HG03095 (cell line): ENCODE data around the gene DDC.

Experiments used
- ATAC-seq: cut with Tn5 transposase; IDR thresholded peaks from one replicate; pipeline ENCODE4 v1.9.1; 2021; ENCODE audit warnings: moderate library complexity; ENCODE audit not compliant: unreplicated experiment

The DDC gene

DNA sequence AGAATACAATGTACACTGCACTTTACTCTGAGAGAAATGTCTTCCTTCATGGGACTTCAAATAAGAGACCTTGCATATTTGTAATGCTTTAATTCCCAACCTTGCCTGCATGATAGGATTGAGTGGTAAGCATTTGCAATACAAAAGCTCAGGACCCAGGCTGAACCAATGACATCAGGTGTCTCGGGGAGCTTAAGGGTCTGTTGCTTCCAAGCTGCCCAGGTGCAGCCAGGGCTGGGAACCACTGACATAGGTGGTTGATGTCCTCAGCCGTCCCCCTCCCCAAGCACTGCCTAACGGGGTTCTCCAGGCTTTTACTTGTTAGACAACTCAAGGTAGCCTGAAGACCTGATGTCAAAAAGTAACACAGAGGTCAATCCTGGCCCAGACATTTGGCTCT, 144.2 kb downstream of the DDC start:
- no peak for ATAC-seq

- ATAC-seq, result no peak
Measured at GRCh38 chr7:50418526-50419290, 146.5 kb downstream of the DDC start.

DNA sequence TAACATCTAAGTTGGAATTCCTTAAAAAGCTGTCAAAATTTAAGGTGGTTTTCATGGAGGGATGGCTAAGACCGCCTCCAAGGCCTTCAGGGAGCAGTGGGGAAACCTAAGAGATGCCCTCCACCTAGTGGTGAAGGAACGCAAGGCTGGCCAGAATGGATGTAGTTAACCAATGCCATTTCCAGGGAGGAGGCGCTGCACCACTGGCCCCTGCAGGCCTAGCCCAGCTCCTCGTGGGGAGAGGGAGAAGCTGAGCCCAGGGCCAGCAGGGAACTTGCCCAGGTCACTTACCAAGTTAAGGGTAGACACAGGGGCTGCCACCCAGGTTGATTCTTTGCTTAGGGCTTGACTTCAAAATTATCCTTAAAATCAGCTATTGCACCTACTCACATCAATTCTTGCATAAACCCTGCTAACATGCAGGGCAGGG, 147.1 kb downstream of the DDC start:
- peak; percentile 82 for ATAC-seq

GRCh38 chr7:50416527-50417182, 148.6 kb downstream of the DDC start:
- peak; percentile 72 for ATAC-seq

DNA sequence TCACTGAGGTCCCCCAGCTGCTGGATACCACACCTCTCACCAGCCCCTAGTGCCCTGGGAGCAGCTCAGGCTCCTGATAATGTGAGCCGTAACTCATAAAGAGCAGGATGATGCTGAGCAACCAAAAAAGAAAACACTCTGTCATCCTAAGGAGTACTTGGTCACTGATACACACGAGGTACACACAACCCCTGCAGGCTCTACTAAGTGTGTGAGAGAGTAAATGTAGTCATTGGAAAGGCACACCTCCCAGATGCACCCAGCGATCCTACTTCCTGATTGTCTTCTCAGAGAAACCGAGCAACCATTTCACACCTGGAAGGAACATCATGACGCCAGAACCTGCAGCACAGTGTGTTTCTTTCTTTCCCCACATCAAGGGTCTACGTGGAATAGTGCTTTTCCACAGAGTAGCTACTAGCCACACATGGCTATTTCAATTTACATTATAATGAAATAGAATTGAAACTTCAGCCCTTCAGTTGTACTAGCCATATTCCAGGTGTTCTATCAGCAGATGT, 149.3 kb downstream of the DDC start:
- no peak for ATAC-seq

DNA sequence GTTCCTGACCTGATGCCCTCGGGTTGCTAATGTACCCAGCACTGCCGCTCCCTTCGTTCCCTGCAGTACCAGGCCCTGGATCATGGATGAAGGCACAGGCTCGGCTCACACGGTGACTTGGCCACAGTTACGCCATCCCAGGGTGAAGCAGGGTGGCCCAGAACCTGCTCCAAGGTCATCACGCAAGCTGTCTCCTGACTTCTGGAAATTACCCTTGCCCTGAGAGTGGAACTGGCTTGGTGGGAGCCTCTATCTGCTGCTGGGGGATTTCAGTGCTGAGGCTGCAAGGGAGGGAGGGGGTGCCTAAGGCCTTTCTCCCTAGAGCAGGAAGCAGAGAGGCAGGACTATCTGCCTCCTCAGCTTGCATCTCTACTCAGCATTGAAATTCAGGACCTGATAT, 151.6 kb downstream of the DDC start:
- no peak for ATAC-seq

DNA sequence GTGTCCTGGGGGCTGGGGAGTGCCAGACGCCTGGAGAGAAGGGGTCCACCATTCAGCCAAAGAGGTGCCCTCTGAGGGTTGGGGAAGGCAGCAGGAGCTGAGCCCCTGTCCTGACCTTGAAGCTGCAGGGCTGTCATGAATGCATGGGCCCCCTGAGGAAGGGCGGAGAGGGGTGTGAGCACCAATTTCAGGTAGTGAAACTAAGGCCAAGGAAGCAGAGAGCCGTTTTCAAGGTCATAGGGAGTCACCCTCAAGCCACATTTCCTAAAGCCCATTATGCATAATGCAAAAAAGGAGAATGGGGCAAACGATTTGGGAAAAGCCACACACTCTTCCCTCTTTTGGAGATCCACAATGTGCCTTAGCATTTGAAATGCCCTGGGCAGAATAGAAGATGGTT, 152.2 kb downstream of the DDC start:
- ATAC-seq, result no peak

DNA sequence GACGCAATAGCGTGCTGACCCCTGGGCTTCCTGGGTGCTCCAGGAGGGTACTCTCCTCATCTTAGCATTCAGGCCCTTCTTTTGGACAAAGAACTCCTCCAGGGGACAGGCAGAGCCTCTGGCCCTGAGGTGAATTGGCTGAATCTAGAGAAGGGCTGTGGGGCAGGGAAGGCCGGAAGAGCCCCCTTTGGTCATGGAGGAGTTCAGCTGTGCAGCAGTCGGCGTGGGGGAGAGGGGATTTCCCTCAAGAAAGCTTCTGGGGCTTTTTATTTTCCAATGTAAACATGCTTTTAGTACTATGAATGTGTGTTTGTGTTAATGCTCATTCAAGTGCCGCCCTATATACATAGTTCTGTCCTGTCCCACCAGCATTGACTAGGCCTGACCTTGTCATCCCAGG, 153.9 kb downstream of the DDC start:
- no peak for ATAC-seq

DNA sequence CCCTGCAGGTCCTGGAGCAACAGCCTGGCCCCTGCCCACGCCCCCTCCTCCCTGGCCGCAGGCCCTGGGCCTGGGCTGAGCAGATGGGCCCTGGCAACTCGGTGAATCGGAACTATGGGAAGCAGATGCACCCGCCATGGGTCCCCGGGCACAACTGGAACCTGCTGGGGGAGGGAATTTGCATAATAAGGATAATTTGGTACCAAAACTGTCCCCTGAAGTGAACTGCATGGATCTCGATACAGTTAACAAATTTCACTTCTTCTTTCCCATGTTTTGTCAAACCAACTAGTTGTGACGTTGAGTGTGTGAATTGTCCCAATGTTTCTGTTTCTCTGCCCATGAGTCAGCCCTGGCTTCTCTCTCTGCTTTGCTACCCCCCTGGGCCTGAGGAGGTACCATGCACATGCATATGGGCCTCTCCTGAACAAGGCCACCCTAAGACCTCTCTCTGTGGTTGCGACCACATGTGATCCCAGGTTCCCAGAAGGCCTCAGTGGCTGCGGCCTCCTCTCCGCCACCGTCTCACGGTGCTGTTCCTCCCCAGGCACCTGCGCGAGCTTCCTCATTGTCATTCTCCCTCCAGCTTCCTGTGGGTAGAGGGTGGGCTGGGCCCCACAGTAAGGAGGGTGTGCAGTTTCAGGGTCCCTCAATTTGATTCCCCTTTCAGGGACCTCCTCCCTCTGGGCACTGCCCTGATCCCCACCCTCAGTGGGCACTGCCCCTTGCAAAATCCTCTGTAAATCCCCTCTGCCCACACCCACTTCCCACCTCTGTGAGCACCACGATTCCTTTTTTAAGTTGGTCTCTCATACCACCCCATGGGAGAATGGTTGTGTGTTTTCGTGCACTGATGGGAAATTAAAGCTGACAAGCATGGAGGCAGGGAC, 155.1 kb downstream of the DDC start:
- ATAC-seq, result peak; percentile 47
